Activated B cell treated with CpG ODN at 0.5 μM for 24 hours (primary cell): Measurements from ENCODE around the gene METTL21A. TPM values are rescaled to one million over a fixed set of nuclear protein-coding genes. Genes with fewer than 3 reads are reported as not detected.
"Not testable (repeated sequence)": the region's sequence is repeated elsewhere in the genome, so short reads cannot be mapped to it uniquely, and the experiment has no call there.

Experiments used
- ATAC-seq: fragments of 200-7000 bp; cut with Tn5 transposase; one replicate; pipeline ENCODE4 v1.10.0; 2021; ENCODE audit warnings: low read depth, mild to moderate bottlenecking, moderate library complexity
- CTCF ChIA-PET: fragments of 350-600 bp; sonication (Branson Sonifier 250); formaldehyde crosslinking; loops from one replicate; lab custom pipeline; 2021; ENCODE audit warnings: antibody characterized with exemption; lab: Charles Lee
- POLR2A ChIA-PET: fragments of 350-600 bp; sonication (Branson Sonifier 250); formaldehyde crosslinking; loops from one replicate; lab custom pipeline; 2021; ENCODE audit warnings: antibody characterized with exemption; lab: Charles Lee
- DNase-seq: peaks from one replicate; pipeline ENCODE4 v3.0.0; 2022
- H3K27ac Mint-ChIP-seq: one replicate; pipeline ENCODE4 v1.8.0; 2020; ENCODE audit warnings: mixed read lengths
- H3K27me3 Mint-ChIP-seq: one replicate; pipeline ENCODE4 v1.8.0; 2021; ENCODE audit warnings: mixed read lengths
- H3K36me3 Mint-ChIP-seq: one replicate; pipeline ENCODE4 v1.8.0; 2021; ENCODE audit warnings: low read depth, mixed read lengths
- H3K4me1 Mint-ChIP-seq: one replicate; pipeline ENCODE4 v1.8.0; 2021; ENCODE audit warnings: mixed read lengths
- H3K4me3 Mint-ChIP-seq: one replicate; pipeline ENCODE4 v1.8.0; 2020; ENCODE audit warnings: mild to moderate bottlenecking, mixed read lengths
- H3K9me3 Mint-ChIP-seq: one replicate; pipeline ENCODE4 v1.8.0; 2020; ENCODE audit warnings: mixed read lengths
- CTCF ChIP-seq: fragments of 200-600 bp; IDR thresholded peaks from one replicate; pipeline ENCODE4 v1.8.0; 2022; ENCODE audit warnings: antibody characterized with exemption, mild to moderate bottlenecking
- intact Hi-C: fragments of 100-400 bp; cut with micrococcal nuclease; formaldehyde crosslinking; loops from one replicate; pipeline ENCODE4 v1.15.1; 2024
- total RNA-seq: library from RNA; stranded (reverse); gene quantifications from 2 replicates; pipeline ENCODE4 v1.2.3, GENCODE V29; 2022

METTL21A gene
- total RNA-seq, 1 donor from 2014 or later = 34.3 TPM

DNA sequence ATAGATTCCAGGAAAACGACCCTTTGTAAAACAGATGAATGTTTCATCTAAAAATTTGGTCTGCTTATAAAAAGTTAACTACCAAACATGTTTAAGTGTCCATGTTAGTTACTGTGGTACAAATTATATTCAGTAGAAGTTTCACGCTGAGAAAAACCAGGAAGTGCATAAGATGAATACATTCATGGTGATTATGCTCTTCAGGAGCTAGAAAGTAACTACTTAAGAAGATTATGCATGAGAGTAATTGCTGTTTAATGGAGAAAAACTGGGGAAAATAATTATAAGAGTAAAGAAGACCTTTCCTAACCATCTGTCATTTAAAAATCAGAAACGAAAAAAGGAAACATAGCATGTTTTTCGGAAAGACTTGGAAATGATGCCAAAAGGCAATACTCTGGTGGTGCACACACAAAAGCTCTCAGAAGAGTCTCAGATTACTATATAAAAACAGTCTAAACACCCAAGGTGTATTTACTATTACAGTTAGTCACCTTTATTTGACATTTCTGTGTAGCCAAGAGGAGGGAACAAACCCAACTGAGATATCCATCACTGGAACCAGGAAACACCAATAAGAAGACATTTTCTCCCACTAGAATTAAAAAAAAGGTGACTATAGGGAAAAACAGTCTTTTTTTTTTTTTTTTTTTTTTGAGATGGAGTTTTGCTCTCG lies 38.8 kb upstream of the METTL21A start:
- Mint-ChIP-seq H3K4me3 (peak overlapping the region; percentile 60), H3K27me3 (no peaks in the 10 kb centered on the region), H3K27ac (peak overlapping the region; percentile 77), H3K4me1 (peaks cover 61% of the 10 kb centered on the region), H3K36me3 (peaks cover 9% of the 10 kb centered on the region), H3K9me3 (no peaks in the 10 kb centered on the region)
- intact Hi-C loops = loop anchor here (2.0 kb wide), 1 partner anchor 105 kb away; the partner anchor contains the start of gene FZD5
- TF ChIP-seq CTCF = no peak
- CTCF ChIA-PET = interaction anchor here (1.1 kb wide), 1 partner anchor 28 kb away, joined by 3 read pairs; no protein-coding TSS in a partner anchor
- POLR2A ChIA-PET = interaction anchor here (1.2 to 2.6 kb wide), 2 partner anchors 38 to 47 kb away, joined by 6 to 9 read pairs; partner anchors contain the start of genes CCNYL1 and METTL21A
- DNase-seq = no peak
- no peak for ATAC-seq

DNA sequence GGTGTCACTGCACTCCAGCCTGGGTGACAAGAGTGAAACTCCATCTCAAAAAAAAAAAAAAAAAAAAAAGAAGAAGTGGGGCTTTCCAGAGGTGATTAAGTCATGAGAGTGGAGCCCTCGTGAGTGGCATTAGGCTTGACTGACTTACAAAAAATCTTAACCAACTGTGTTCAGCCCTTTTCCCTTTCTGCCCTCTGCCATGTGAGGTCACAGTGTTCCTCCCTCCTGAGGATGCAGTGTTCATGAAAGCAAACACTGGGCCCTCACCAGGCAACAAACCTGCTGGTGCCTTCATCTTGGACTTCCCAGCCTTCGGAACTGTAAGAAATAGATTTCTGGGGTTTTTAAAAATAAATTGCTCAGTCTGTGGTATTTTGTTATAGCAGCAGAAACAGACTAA lies 37.0 kb upstream of the METTL21A start:
- ATAC-seq (peak; percentile 97), DNase-seq (peak; percentile 33)
- no peak for TF ChIP-seq CTCF
- Mint-ChIP-seq H3K4me1 (peaks cover 59% of the 10 kb centered on the region), H3K4me3 (peak overlapping the region; percentile 78), H3K9me3 (no peaks in the 10 kb centered on the region), H3K36me3 (peaks cover 6% of the 10 kb centered on the region), H3K27ac (peak overlapping the region; percentile 97), H3K27me3 (no peaks in the 10 kb centered on the region)
- ChIA-PET CTCF (no interaction called here), POLR2A (interaction anchor here (2.6 kb wide), 1 partner anchor 36 kb away, joined by 9 read pairs; the partner anchor contains the start of gene METTL21A)
- intact Hi-C loops = loop anchor here (1.0 to 2.0 kb wide), 5 partner anchors 37 to 496 kb away; partner anchors contain the start of genes CCNYL1, CREB1, FZD5 and METTL21A

GRCh38 chr2:207660994-207661393 lies 35.8 kb upstream of the METTL21A start:
- Mint-ChIP-seq H3K9me3 (no peaks in the 10 kb centered on the region), H3K4me1 (peaks cover 48% of the 10 kb centered on the region), H3K4me3 (no peak overlapping the region), H3K36me3 (peaks cover 4% of the 10 kb centered on the region), H3K27ac (peak overlapping the region; percentile 97), H3K27me3 (no peaks in the 10 kb centered on the region)
- POLR2A ChIA-PET = interaction anchor here (0.8 to 2.1 kb wide), 3 partner anchors 26 to 131 kb away, joined by 3 to 17 read pairs (median 3); partner anchors contain the start of genes CREB1 and METTL21A
- ATAC-seq (no peak), DNase-seq (no peak)
- TF ChIP-seq CTCF = no peak
- intact Hi-C loops = no loop called here
- CTCF ChIA-PET = interaction anchor here (0.8 kb wide), 1 partner anchor 496 kb away, joined by 3 read pairs; no protein-coding TSS in a partner anchor

DNA sequence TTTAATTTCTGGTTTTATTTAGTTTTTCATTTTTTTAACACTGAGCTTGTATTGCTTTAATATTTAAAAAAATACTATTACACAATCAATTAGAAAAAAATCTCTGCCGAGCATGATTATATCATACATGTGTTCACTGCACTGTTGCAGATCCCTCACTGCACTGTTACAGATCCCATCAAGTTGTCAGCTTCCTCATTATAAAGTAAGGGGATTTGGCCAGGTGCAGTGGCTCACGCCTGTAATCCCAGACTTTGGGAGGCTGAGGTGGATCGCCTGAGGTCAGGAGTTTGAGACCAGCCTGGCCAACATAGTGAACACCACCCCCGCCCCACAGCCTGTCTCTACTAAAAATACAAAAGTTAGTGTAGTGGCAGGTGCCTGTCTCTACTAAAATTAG lies 33.0 kb upstream of the METTL21A start:
- ATAC-seq (no peak), DNase-seq (no peak)
- CTCF ChIA-PET = interaction anchor here (1.8 kb wide), 1 partner anchor 33 kb away, joined by 5 read pairs; the partner anchor contains the start of gene METTL21A
- Mint-ChIP-seq H3K4me3 (no peak overlapping the region), H3K36me3 (no peaks in the 10 kb centered on the region), H3K27ac (no peak overlapping the region), H3K9me3 (no peaks in the 10 kb centered on the region), H3K27me3 (no peaks in the 10 kb centered on the region), H3K4me1 (peaks cover 26% of the 10 kb centered on the region)
- TF ChIP-seq CTCF = no peak
- POLR2A ChIA-PET = interaction anchor here (1.4 kb wide), 1 partner anchor 53 kb away, joined by 4 read pairs; the partner anchor contains the start of gene CCNYL1
- intact Hi-C loops = no loop called here

GRCh38 chr2:207655000-207655399 lies 29.8 kb upstream of the METTL21A start:
- intact Hi-C loops = no loop called here
- DNase-seq (no peak), ATAC-seq (no peak)
- no peaks in the 10 kb centered on the region for H3K9me3 Mint-ChIP-seq
- CTCF ChIA-PET = no interaction called here
- H3K4me1 Mint-ChIP-seq = peaks cover 2% of the 10 kb centered on the region
- H3K4me3 Mint-ChIP-seq = no peak overlapping the region
- no peaks in the 10 kb centered on the region for H3K27me3 Mint-ChIP-seq
- TF ChIP-seq CTCF = no peak
- no peak overlapping the region for H3K27ac Mint-ChIP-seq
- POLR2A ChIA-PET = interaction anchor here (0.5 kb wide), 1 partner anchor 124 kb away, joined by 4 read pairs; no protein-coding TSS in a partner anchor
- H3K36me3 Mint-ChIP-seq = no peaks in the 10 kb centered on the region

DNA sequence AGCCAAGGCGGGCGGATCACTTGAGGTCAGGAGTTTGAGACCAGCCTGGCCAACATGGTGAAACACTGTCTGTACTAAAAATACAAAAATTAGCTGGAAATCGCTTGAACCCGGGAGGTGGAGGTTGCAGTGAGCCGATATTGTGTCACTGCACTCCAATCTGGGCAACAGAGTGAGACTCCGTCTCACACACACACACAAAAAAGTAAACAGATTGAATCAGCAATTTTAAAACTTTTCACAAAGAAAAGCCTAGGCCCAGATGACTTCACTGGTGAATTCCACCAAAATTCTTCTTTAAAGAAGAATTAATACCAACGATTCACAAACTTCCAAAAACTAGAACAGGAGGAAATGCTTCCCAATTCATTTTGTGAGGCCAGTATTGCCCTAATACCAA lies 21.4 kb upstream of the METTL21A start:
- H3K27me3 Mint-ChIP-seq, H3K4me3 Mint-ChIP-seq, H3K27ac Mint-ChIP-seq, DNase-seq, H3K36me3 Mint-ChIP-seq, H3K9me3 Mint-ChIP-seq, CTCF ChIA-PET, ATAC-seq, H3K4me1 Mint-ChIP-seq, POLR2A ChIA-PET, intact Hi-C loops: not testable (repeated sequence)
